K562 (cell line): ENCODE results near the gene ACTN3. TPM values are rescaled to one million over a fixed set of nuclear protein-coding genes. Genes with fewer than 3 reads are reported as not detected.

ENCODE experiments used
- ARID2 ChIP-seq: fragments of 450-650 bp; IDR thresholded peaks from 2 replicates; pipeline ENCODE4 v1.6.1; 2017; ENCODE audit warnings: antibody characterized with exemption, mild to moderate bottlenecking
- DMBX1 ChIP-seq: fragments of 250-450 bp; sonication (Bioruptor Pico); IDR thresholded peaks from 2 replicates; pipeline ENCODE4 v1.8.0; 2022; ENCODE audit warnings: inconsistent platforms, mild to moderate bottlenecking, moderate library complexity, borderline replicate concordance
- KAT7 ChIP-seq: sonication (generic); formaldehyde crosslinking; IDR thresholded peaks from 2 replicates; pipeline ENCODE4 v1.8.0; 2022; ENCODE audit warnings: missing genetic modification reagents, mild to moderate bottlenecking, borderline replicate concordance
- KLF16 ChIP-seq: IDR thresholded peaks from 2 replicates; pipeline ENCODE4 v1.6.1; 2016; ENCODE audit warnings: antibody characterized with exemption
- MNT ChIP-seq, 2 experiments: fragments of 450-650 bp; conservative IDR thresholded peaks; 2 replicates each; pipeline ENCODE4 v1.6.1; 2017; ENCODE audit warnings: mild to moderate bottlenecking in 2 of 2, moderate library complexity in 2 of 2
- NFE2 ChIP-seq: IDR thresholded peaks from 2 replicates; pipeline ENCODE4 v1.6.1; 2014; ENCODE audit warnings: antibody characterized with exemption, low read depth
- U2AF1 ChIP-seq: fragments of 200-400 bp; formaldehyde crosslinking; optimal IDR thresholded peaks from 2 replicates; pipeline ENCODE3; 2017; ENCODE audit warnings: mild to moderate bottlenecking, low read depth, low read length, moderate library complexity
- U2AF2 ChIP-seq: fragments of 200-400 bp; formaldehyde crosslinking; optimal IDR thresholded peaks from 2 replicates; pipeline ENCODE3; 2017; ENCODE audit warnings: low read depth, mild to moderate bottlenecking, low read length
- ZNF311 ChIP-seq: fragments of 250-450 bp; sonication (Bioruptor Pico); IDR thresholded peaks from 2 replicates; pipeline ENCODE4 v1.4.0; 2020; ENCODE audit warnings: mild to moderate bottlenecking, moderate library complexity
- ZNF766 ChIP-seq: fragments of 200-800 bp; sonication (Bioruptor generic); conservative IDR thresholded peaks from 2 replicates; pipeline ENCODE4 v1.6.1; 2016; ENCODE audit warnings: missing genetic modification characterization, missing compliant biosample characterization
- polyA plus RNA-seq, 8 experiments: library from polyadenylated mRNA; depleted of rRNA in 4 of 8; stranded (reverse) in 5 of 8; unstranded in 3 of 8; fragments of >200 nt; fragmentation: Nextera tagmentation in 2 of 8; fragmentation: Illumina TruSeq in 1 of 8; extraction: Ambion mirVana in 2 of 8; extraction: Trizol in 1 of 8; gene quantifications; 2 replicates each; pipeline versions ENCODE4 v1.2.1 to v1.2.3, GENCODE V29; 2011 to 2014; ENCODE audit warnings: inconsistent platforms in 1 of 8, missing spikeins in 1 of 8
- total RNA-seq, 7 experiments: library from RNA; depleted of rRNA in 6 of 7; stranded (reverse); fragments of >200 nt in 6 of 7; fragmentation: Illumina TruSeq in 2 of 7; extraction: Trizol in 2 of 7; gene quantifications; 2 replicates each; pipeline versions ENCODE4 v1.2.1 to v1.2.3, GENCODE V29; 2011 to 2021; ENCODE audit warnings: low replicate concordance in 1 of 7
- TF ChIP-seq, protein P1 (sequence below): fragments of 200-800 bp; sonication (Bioruptor generic); IDR thresholded peaks from 2 replicates; pipeline ENCODE4 v1.6.1; 2016; ENCODE audit warnings: missing genetic modification characterization, missing compliant biosample characterization
- TF ChIP-seq, protein P2 (sequence below), 2 experiments: IDR thresholded peaks; 2 replicates each; pipeline ENCODE4 v1.6.1; 2012; ENCODE audit warnings: improper control_type of control experiment in 2 of 2, low read depth in 2 of 2, low read length in 2 of 2, borderline replicate concordance in 1 of 2
- TF ChIP-seq, protein P3 (sequence below): fragments of 150-350 bp; conservative IDR thresholded peaks from 2 replicates; pipeline ENCODE4 v1.6.1; 2014; ENCODE audit warnings: low read length

Gene ACTN3
- total and polyA plus RNA-seq, 9 of the 15 experiments (the other 6 are each of a cell fraction or from before 2014, with no cell fraction given): not detected

DNA sequence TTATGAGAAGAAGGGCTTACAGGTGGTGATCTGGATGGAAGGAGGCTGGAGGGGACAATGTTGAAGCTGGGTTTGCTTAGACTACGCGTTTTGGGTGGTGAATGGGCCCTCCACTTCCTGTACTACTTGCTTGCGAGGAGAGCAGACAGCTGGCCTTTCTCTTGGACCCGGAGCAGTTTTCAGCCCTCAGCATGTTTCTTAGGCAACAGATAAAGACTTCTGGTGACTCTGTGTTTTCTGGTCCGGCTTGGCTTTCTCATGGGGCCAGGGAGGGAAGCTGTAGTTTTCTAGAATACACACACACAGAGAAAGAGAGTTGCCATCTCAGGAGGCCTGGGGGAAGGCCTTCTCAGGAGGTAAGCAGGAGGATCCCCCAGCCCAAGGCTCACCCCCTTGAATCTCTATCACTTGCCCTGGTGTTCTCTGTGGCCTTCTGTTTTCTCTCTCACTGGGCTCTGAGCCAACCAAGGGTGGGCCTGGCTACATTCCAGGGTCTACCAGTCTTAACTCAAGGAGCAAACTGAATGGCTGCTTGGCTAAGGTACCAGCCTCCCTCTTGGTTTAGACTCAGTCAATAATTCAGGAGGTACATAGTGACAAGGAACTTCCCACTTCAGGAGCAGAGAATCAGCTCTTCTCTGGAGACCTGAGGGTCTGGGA, 48.7 kb downstream of the ACTN3 start (continued):
- TF ChIP-seq, protein P1, sequence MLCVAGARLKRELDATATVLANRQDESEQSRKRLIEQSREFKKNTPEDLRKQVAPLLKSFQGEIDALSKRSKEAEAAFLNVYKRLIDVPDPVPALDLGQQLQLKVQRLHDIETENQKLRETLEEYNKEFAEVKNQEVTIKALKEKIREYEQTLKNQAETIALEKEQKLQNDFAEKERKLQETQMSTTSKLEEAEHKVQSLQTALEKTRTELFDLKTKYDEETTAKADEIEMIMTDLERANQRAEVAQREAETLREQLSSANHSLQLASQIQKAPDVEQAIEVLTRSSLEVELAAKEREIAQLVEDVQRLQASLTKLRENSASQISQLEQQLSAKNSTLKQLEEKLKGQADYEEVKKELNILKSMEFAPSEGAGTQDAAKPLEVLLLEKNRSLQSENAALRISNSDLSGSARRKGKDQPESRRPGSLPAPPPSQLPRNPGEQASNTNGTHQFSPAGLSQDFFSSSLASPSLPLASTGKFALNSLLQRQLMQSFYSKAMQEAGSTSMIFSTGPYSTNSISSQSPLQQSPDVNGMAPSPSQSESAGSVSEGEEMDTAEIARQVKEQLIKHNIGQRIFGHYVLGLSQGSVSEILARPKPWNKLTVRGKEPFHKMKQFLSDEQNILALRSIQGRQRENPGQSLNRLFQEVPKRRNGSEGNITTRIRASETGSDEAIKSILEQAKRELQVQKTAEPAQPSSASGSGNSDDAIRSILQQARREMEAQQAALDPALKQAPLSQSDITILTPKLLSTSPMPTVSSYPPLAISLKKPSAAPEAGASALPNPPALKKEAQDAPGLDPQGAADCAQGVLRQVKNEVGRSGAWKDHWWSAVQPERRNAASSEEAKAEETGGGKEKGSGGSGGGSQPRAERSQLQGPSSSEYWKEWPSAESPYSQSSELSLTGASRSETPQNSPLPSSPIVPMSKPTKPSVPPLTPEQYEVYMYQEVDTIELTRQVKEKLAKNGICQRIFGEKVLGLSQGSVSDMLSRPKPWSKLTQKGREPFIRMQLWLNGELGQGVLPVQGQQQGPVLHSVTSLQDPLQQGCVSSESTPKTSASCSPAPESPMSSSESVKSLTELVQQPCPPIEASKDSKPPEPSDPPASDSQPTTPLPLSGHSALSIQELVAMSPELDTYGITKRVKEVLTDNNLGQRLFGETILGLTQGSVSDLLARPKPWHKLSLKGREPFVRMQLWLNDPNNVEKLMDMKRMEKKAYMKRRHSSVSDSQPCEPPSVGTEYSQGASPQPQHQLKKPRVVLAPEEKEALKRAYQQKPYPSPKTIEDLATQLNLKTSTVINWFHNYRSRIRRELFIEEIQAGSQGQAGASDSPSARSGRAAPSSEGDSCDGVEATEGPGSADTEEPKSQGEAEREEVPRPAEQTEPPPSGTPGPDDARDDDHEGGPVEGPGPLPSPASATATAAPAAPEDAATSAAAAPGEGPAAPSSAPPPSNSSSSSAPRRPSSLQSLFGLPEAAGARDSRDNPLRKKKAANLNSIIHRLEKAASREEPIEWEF (CRISPR knock-in tag): no peak
- TF ChIP-seq KAT7 (CRISPR knock-in tag) (no peak), NFE2 (peak; percentile 50), U2AF1 (no peak), U2AF2 (no peak), DMBX1 (CRISPR knock-in tag) (no peak), ZNF311 (CRISPR knock-in tag) (no peak), KLF16 (no peak), MNT (conservative IDR thresholded peaks at IDR 0.05) (peak in 1 of 2 experiments; percentile 39; a peak in 1 of 4 replicates), ZNF766 (CRISPR knock-in tag) (no peak), ARID2 (no peak)
- TF ChIP-seq, protein P2, sequence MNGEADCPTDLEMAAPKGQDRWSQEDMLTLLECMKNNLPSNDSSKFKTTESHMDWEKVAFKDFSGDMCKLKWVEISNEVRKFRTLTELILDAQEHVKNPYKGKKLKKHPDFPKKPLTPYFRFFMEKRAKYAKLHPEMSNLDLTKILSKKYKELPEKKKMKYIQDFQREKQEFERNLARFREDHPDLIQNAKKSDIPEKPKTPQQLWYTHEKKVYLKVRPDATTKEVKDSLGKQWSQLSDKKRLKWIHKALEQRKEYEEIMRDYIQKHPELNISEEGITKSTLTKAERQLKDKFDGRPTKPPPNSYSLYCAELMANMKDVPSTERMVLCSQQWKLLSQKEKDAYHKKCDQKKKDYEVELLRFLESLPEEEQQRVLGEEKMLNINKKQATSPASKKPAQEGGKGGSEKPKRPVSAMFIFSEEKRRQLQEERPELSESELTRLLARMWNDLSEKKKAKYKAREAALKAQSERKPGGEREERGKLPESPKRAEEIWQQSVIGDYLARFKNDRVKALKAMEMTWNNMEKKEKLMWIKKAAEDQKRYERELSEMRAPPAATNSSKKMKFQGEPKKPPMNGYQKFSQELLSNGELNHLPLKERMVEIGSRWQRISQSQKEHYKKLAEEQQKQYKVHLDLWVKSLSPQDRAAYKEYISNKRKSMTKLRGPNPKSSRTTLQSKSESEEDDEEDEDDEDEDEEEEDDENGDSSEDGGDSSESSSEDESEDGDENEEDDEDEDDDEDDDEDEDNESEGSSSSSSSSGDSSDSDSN (IDR thresholded peaks at IDR 0.05; ENCODE audit: borderline replicate concordance in 1 of 2, low read depth in 2 of 2, low read length in 2 of 2): 0 out of 4 replicates have a peak, but pooled peaks of 1 of the 2 experiments have one; percentile 33
- TF ChIP-seq, protein P3, sequence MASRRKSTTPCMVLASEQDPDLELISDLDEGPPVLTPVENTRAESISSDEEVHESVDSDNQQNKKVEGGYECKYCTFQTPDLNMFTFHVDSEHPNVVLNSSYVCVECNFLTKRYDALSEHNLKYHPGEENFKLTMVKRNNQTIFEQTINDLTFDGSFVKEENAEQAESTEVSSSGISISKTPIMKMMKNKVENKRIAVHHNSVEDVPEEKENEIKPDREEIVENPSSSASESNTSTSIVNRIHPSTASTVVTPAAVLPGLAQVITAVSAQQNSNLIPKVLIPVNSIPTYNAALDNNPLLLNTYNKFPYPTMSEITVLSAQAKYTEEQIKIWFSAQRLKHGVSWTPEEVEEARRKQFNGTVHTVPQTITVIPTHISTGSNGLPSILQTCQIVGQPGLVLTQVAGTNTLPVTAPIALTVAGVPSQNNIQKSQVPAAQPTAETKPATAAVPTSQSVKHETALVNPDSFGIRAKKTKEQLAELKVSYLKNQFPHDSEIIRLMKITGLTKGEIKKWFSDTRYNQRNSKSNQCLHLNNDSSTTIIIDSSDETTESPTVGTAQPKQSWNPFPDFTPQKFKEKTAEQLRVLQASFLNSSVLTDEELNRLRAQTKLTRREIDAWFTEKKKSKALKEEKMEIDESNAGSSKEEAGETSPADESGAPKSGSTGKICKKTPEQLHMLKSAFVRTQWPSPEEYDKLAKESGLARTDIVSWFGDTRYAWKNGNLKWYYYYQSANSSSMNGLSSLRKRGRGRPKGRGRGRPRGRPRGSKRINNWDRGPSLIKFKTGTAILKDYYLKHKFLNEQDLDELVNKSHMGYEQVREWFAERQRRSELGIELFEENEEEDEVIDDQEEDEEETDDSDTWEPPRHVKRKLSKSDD: no peak
